Caco-2 (cell line): ENCODE results near the gene RAPGEF2. TPM values are rescaled to one million over a fixed set of nuclear protein-coding genes. Genes with fewer than 3 reads are reported as not detected.

Experiments
- BruUV-seq: library from RNA; stranded (reverse); fragments of 400-500 nt; replicated peaks from 2 replicates; lab custom pipeline; 2021; lab: Mats Ljungman, UMichigan
- CTCF ChIA-PET: fragments of 300-600 bp; sonication (Branson Sonifier 250); formaldehyde crosslinking; loops from one replicate; lab custom pipeline; 2022; ENCODE audit warnings: antibody characterized with exemption; lab: Charles Lee
- POLR2A ChIA-PET: fragments of 300-600 bp; sonication (Branson Sonifier 250); formaldehyde crosslinking; loops from one replicate; lab custom pipeline; 2022; ENCODE audit warnings: antibody characterized with exemption; lab: Charles Lee
- DNase-seq, 2 experiments: peaks; one replicate each; pipeline versions ENCODE4 v3.0.0 to v3.0.0-alpha.2; 2020 to 2022
- H3K27me3 ChIP-seq: replicated peaks from 2 replicates; pipeline ENCODE4 v1.6.0; 2011; ENCODE audit warnings: low read length; ENCODE audit not compliant: control insufficient read depth, insufficient read depth
- H3K36me3 ChIP-seq: 2 replicates; pipeline ENCODE4 v1.5.1; 2011; ENCODE audit warnings: low read length; ENCODE audit not compliant: control insufficient read depth, insufficient read depth
- H3K4me1 ChIP-seq: fragments of 250-450 bp; sonication (Bioruptor Pico); 2 replicates; pipeline ENCODE4 v1.5.1; 2020; ENCODE audit warnings: mild to moderate bottlenecking
- H3K4me3 ChIP-seq: 2 replicates; pipeline ENCODE4 v1.5.1; 2011; ENCODE audit warnings: low read depth, mild to moderate bottlenecking, control low read depth, low read length
- H3K9me3 ChIP-seq: fragments of 250-450 bp; sonication (Bioruptor Pico); 2 replicates; pipeline ENCODE4 v1.5.1; 2020; ENCODE audit warnings: mild to moderate bottlenecking, moderate library complexity
- H3K27ac Mint-ChIP-seq: one replicate; pipeline ENCODE4 v1.8.0; 2022; ENCODE audit warnings: mixed read lengths; ENCODE audit not compliant: unreplicated experiment
- H3K27me3 Mint-ChIP-seq: one replicate; pipeline ENCODE4 v1.8.0; 2022; ENCODE audit warnings: mixed read lengths; ENCODE audit not compliant: insufficient read depth, unreplicated experiment
- H3K36me3 Mint-ChIP-seq: one replicate; pipeline ENCODE4 v1.8.0; 2022; ENCODE audit warnings: mild to moderate bottlenecking, mixed read lengths; ENCODE audit not compliant: insufficient read depth, unreplicated experiment
- H3K4me1 Mint-ChIP-seq: one replicate; pipeline ENCODE4 v1.8.0; 2022; ENCODE audit warnings: low read depth, mixed read lengths; ENCODE audit not compliant: unreplicated experiment
- H3K4me3 Mint-ChIP-seq: one replicate; pipeline ENCODE4 v1.8.0; 2022; ENCODE audit warnings: mild to moderate bottlenecking, moderate library complexity, mixed read lengths; ENCODE audit not compliant: unreplicated experiment
- H3K9me3 Mint-ChIP-seq: one replicate; pipeline ENCODE4 v1.8.0; 2022; ENCODE audit warnings: mixed read lengths; ENCODE audit not compliant: unreplicated experiment
- intact Hi-C: fragments of 100-400 bp; cut with micrococcal nuclease; formaldehyde crosslinking; loops from one replicate; pipeline ENCODE4 v1.10.0; 2022; ENCODE audit not compliant: unreplicated experiment
- total RNA-seq: library from RNA; stranded (reverse); gene quantifications from 2 replicates; pipeline ENCODE4 v1.2.3, GENCODE V29; 2022
- TF ChIP-seq, protein P1 (sequence below), 2 experiments: fragments of 200-600 bp in 1 of 2; IDR thresholded peaks; 1 replicate in 1 of 2; 2 replicates in 1 of 2; pipeline versions ENCODE4 v1.5.1 to v1.8.0; 2011 to 2022; ENCODE audit warnings: antibody characterized with exemption in 1 of 2, control low read depth in 1 of 2, inconsistent platforms in 1 of 2, low read depth in 1 of 2, low read length in 1 of 2, mild to moderate bottlenecking in 1 of 2, moderate library complexity in 1 of 2; ENCODE audit not compliant: insufficient read depth in 1 of 2, severe bottlenecking in 1 of 2, unreplicated experiment in 1 of 2

RAPGEF2 gene
- total RNA-seq, 1 experiment from 2014 or later: 67.6 TPM

DNA sequence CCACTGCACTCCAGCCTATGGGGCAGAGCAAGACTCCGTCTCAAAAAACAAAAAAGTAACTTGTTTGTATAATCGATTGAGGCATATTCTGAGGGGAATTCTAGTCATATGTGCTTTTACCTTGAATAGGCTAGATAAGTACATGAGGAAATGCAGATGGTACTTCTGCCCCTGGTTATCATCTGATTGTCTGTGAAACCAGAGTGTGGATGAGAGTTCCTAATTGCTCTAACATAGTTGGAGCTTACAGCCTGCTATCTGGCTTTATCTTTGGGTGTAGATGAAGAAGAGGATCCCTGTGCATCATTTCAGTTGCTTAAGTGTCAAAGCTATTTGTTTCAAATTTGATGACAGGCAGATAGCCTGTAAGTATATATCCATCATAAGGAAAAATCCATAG lies 205.1 kb downstream of the RAPGEF2 start:
- H3K27ac Mint-ChIP-seq: no peak overlapping the region
- no peak for DNase-seq
- POLR2A ChIA-PET: no interaction called here
- Histone ChIP-seq H3K27me3 (no peaks in the 10 kb centered on the region), H3K4me1 (no peaks in the 10 kb centered on the region), H3K9me3 (no peaks in the 10 kb centered on the region), H3K4me3 (no peak overlapping the region), H3K36me3 (0 out of 2 replicates have a peak, but pooled peaks cover 1% of the 10 kb centered on the region)
- BruUV-seq: no TSS peak
- H3K27me3 Mint-ChIP-seq: no peaks in the 10 kb centered on the region
- CTCF ChIA-PET: no interaction called here
- TF ChIP-seq, protein P1, sequence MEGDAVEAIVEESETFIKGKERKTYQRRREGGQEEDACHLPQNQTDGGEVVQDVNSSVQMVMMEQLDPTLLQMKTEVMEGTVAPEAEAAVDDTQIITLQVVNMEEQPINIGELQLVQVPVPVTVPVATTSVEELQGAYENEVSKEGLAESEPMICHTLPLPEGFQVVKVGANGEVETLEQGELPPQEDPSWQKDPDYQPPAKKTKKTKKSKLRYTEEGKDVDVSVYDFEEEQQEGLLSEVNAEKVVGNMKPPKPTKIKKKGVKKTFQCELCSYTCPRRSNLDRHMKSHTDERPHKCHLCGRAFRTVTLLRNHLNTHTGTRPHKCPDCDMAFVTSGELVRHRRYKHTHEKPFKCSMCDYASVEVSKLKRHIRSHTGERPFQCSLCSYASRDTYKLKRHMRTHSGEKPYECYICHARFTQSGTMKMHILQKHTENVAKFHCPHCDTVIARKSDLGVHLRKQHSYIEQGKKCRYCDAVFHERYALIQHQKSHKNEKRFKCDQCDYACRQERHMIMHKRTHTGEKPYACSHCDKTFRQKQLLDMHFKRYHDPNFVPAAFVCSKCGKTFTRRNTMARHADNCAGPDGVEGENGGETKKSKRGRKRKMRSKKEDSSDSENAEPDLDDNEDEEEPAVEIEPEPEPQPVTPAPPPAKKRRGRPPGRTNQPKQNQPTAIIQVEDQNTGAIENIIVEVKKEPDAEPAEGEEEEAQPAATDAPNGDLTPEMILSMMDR (IDR thresholded peaks at IDR 0.05; ENCODE audit: insufficient read depth in 1 of 2, low read depth in 1 of 2, low read length in 1 of 2, severe bottlenecking in 1 of 2, unreplicated experiment in 1 of 2): no peak
- no peaks in the 10 kb centered on the region for H3K9me3 Mint-ChIP-seq
- no peak overlapping the region for H3K4me3 Mint-ChIP-seq
- intact Hi-C loops: no loop called here
- H3K4me1 Mint-ChIP-seq: peaks cover 7% of the 10 kb centered on the region
- peaks cover 16% of the 10 kb centered on the region for H3K36me3 Mint-ChIP-seq

GRCh38 chr4:159308566-159309340 lies 205.9 kb downstream of the RAPGEF2 start:
- no peak overlapping the region for H3K27ac Mint-ChIP-seq
- H3K36me3 ChIP-seq: 0 out of 2 replicates have a peak, but pooled peaks cover 1% of the 10 kb centered on the region
- no peak for DNase-seq
- H3K4me3 ChIP-seq: no peak overlapping the region
- H3K27me3 ChIP-seq: no peaks in the 10 kb centered on the region
- ChIA-PET CTCF (no interaction called here), POLR2A (no interaction called here)
- peaks cover 19% of the 10 kb centered on the region for H3K36me3 Mint-ChIP-seq
- BruUV-seq: no TSS peak
- peaks cover 7% of the 10 kb centered on the region for H3K4me1 Mint-ChIP-seq
- intact Hi-C loops: no loop called here
- no peaks in the 10 kb centered on the region for H3K9me3 ChIP-seq
- no peaks in the 10 kb centered on the region for H3K27me3 Mint-ChIP-seq
- TF ChIP-seq, protein P1 (IDR thresholded peaks at IDR 0.05; ENCODE audit: insufficient read depth in 1 of 2, low read depth in 1 of 2, low read length in 1 of 2, severe bottlenecking in 1 of 2, unreplicated experiment in 1 of 2): no peak
- H3K4me1 ChIP-seq: no peaks in the 10 kb centered on the region
- no peak overlapping the region for H3K4me3 Mint-ChIP-seq
- no peaks in the 10 kb centered on the region for H3K9me3 Mint-ChIP-seq

- DNase-seq: no peak
- Histone ChIP-seq H3K4me3 (no peak overlapping the region), H3K4me1 (no peaks in the 10 kb centered on the region), H3K27me3 (no peaks in the 10 kb centered on the region), H3K9me3 (no peaks in the 10 kb centered on the region), H3K36me3 (0 out of 2 replicates have a peak, but pooled peaks cover 1% of the 10 kb centered on the region)
- Mint-ChIP-seq H3K9me3 (no peaks in the 10 kb centered on the region), H3K36me3 (peaks cover 18% of the 10 kb centered on the region), H3K27ac (no peak overlapping the region), H3K4me3 (no peak overlapping the region), H3K4me1 (peaks cover 14% of the 10 kb centered on the region), H3K27me3 (no peaks in the 10 kb centered on the region)
- intact Hi-C loops: loop anchor here (10.0 kb wide), 1 partner anchor 457 kb away; no protein-coding TSS in a partner anchor
- ChIA-PET POLR2A (no interaction called here), CTCF (no interaction called here)
- no TSS peak for BruUV-seq
- TF ChIP-seq, protein P1 (IDR thresholded peaks at IDR 0.05; ENCODE audit: insufficient read depth in 1 of 2, low read depth in 1 of 2, low read length in 1 of 2, severe bottlenecking in 1 of 2, unreplicated experiment in 1 of 2): no peak
Observed at GRCh38 chr4:159312236-159312635, 209.4 kb downstream of the RAPGEF2 start.
